ENCODE data around the gene CHST13.

CHST13 gene

GRCh38 chr3:126538316-126538715 lies 14.4 kb downstream of the CHST13 start:
- peak; percentile 11 for DNase-seq
- no peak for TF ChIP-seq CTCF (IDR thresholded peaks at IDR 0.05; ENCODE audit: low read depth, low read length)
- Histone ChIP-seq H3K4me1 (no peaks in the 10 kb centered on the region), H3K4me3 (ENCODE audit: low read depth, low read length) (no peak overlapping the region), H3K36me3 (no peaks in the 10 kb centered on the region), H3K9me3 (no peaks in the 10 kb centered on the region; the same call in 1 of the 2 replicates), H3K27me3 (peaks cover 4% of the 10 kb centered on the region)

GRCh38 chr3:126538966-126539365 lies 15.0 kb downstream of the CHST13 start:
- DNase-seq, result no peak
- peaks cover 4% of the 10 kb centered on the region for H3K27me3 ChIP-seq
- H3K4me1 ChIP-seq, result no peaks in the 10 kb centered on the region
- H3K4me3 ChIP-seq (ENCODE audit: low read depth, low read length), result no peak overlapping the region
- TF ChIP-seq CTCF (IDR thresholded peaks at IDR 0.05; ENCODE audit: low read depth, low read length), result no peak
- H3K9me3 ChIP-seq, result no peaks in the 10 kb centered on the region; the same call in 1 of the 2 replicates
- H3K36me3 ChIP-seq, result no peaks in the 10 kb centered on the region

- Histone ChIP-seq H3K9me3 (no peaks in the 10 kb centered on the region; the same call in 1 of the 2 replicates), H3K36me3 (no peaks in the 10 kb centered on the region), H3K4me1 (no peaks in the 10 kb centered on the region), H3K4me3 (ENCODE audit: low read depth, low read length) (no peak overlapping the region), H3K27me3 (peaks cover 4% of the 10 kb centered on the region)
- DNase-seq, result no peak
- no peak for TF ChIP-seq CTCF (IDR thresholded peaks at IDR 0.05; ENCODE audit: low read depth, low read length)
These were observed 15.7 kb downstream of the CHST13 start for GRCh38 chr3:126539558-126540250.

GRCh38 chr3:126540342-126540849 lies 16.4 kb downstream of the CHST13 start:
- Histone ChIP-seq H3K27me3 (peaks cover 4% of the 10 kb centered on the region), H3K9me3 (no peaks in the 10 kb centered on the region; the same call in 1 of the 2 replicates), H3K4me1 (no peaks in the 10 kb centered on the region), H3K4me3 (ENCODE audit: low read depth, low read length) (no peak overlapping the region), H3K36me3 (no peaks in the 10 kb centered on the region)
- no peak for DNase-seq
- no peak for TF ChIP-seq CTCF (IDR thresholded peaks at IDR 0.05; ENCODE audit: low read depth, low read length)

- DNase-seq, result no peak
- TF ChIP-seq CTCF (IDR thresholded peaks at IDR 0.05; ENCODE audit: low read depth, low read length), result no peak
- H3K4me3 ChIP-seq (ENCODE audit: low read depth, low read length), result no peak overlapping the region
- no peaks in the 10 kb centered on the region; the same call in 1 of the 2 replicates for H3K9me3 ChIP-seq
- H3K27me3 ChIP-seq, result no peaks in the 10 kb centered on the region; the same call in 1 of the 2 replicates
- H3K4me1 ChIP-seq, result no peaks in the 10 kb centered on the region
- no peaks in the 10 kb centered on the region for H3K36me3 ChIP-seq
These were observed 17.1 kb downstream of the CHST13 start for GRCh38 chr3:126540951-126541627.

Measured in BE2C (cell line).